Epithelial cell of proximal tubule (primary cell): ENCODE measurements around the gene TAS2R14. TPM values are rescaled to one million over a fixed set of nuclear protein-coding genes. Genes with fewer than 3 reads are reported as not detected.

Experiments
- DNase-seq: peaks from one replicate; pipeline ENCODE4 v3.0.0-alpha.2; 2011; ENCODE audit warnings: low read depth
- H3K4me3 ChIP-seq: 2 replicates; pipeline ENCODE4 v1.5.1; 2011; ENCODE audit warnings: low read depth, mild to moderate bottlenecking, low read length
- total RNA-seq: library from RNA; depleted of rRNA; stranded (reverse); fragments of >200 nt; gene quantifications from 2 replicates; pipeline ENCODE4 v1.2.3, GENCODE V29; 2015
- TF ChIP-seq, protein P1 (sequence below): conservative IDR thresholded peaks from 2 replicates; pipeline ENCODE4 v1.5.1; 2012; ENCODE audit warnings: low read depth, mild to moderate bottlenecking, low read length

Gene TAS2R14
- total RNA-seq, 1 donor from 2014 or later, result 0.06 TPM

GRCh38 chr12:10943167-10943566, 4.1 kb upstream of the TAS2R14 start:
- no peak for DNase-seq
- TF ChIP-seq, protein P1, sequence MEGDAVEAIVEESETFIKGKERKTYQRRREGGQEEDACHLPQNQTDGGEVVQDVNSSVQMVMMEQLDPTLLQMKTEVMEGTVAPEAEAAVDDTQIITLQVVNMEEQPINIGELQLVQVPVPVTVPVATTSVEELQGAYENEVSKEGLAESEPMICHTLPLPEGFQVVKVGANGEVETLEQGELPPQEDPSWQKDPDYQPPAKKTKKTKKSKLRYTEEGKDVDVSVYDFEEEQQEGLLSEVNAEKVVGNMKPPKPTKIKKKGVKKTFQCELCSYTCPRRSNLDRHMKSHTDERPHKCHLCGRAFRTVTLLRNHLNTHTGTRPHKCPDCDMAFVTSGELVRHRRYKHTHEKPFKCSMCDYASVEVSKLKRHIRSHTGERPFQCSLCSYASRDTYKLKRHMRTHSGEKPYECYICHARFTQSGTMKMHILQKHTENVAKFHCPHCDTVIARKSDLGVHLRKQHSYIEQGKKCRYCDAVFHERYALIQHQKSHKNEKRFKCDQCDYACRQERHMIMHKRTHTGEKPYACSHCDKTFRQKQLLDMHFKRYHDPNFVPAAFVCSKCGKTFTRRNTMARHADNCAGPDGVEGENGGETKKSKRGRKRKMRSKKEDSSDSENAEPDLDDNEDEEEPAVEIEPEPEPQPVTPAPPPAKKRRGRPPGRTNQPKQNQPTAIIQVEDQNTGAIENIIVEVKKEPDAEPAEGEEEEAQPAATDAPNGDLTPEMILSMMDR, result no peak
- H3K4me3 ChIP-seq, result no peak overlapping the region

GRCh38 chr12:10941916-10942607, 3.0 kb upstream of the TAS2R14 start:
- TF ChIP-seq, protein P1, result no peak
- no peak overlapping the region for H3K4me3 ChIP-seq
- peak; percentile 79 for DNase-seq

DNA sequence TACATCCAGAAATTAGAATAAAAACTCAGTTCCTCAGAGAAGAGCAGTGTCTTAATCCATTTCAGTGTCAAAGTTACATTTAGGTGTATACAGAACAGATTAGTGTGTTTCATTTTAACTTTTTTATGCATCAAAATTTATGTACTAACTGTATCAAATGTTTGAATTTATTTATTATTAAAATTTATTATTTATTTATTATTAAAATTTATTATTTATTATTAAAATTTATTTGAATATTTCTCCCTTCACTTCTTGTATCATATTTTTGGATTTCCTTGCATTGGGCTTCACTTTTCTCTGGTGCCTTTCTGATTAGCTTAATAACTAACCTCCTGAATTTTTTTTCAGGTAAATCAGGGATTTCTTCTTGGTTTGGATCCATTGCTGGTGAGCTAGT, 2.3 kb upstream of the TAS2R14 start:
- TF ChIP-seq, protein P1, result no peak
- DNase-seq, result no peak
- no peak overlapping the region for H3K4me3 ChIP-seq

- no peak overlapping the region for H3K4me3 ChIP-seq
- TF ChIP-seq, protein P1, result no peak
- DNase-seq, result peak; percentile 83
These were observed 1.3 kb upstream of the TAS2R14 start for GRCh38 chr12:10940389-10940788.

DNA sequence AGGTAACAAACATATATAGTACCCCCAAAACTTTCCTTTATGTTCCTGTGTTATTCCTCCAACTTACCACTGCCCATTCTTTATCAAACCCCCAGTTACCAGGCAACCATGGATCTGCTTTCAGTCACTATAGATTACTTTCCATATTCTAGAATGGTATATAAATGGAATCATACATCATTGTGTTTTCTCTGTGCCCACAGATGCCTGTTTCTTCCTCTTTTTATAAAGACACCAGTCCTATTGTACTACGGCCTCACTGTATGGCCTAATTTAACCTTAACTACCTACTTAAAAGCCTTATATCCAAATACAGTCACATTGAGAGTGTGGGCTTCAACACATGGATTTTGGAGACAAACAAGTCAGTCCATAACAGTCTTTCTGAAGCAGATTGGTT, 2.6 kb downstream of the TAS2R14 start:
- no peak overlapping the region for H3K4me3 ChIP-seq
- DNase-seq, result no peak
- TF ChIP-seq, protein P1, result no peak

GRCh38 chr12:10928746-10929286, 10.2 kb downstream of the TAS2R14 start, which contains the start of gene PRH2:
TSS of gene PRH2 (plus strand) at chr12:10929236. CDS start at chr12:10929274, 38 bp downstream.
- TF ChIP-seq, protein P1, result no peak
- H3K4me3 ChIP-seq, result no peak within 1 kb of the TSS

GRCh38 chr12:10926269-10926668, 12.8 kb downstream of the TAS2R14 start:
- no peak for DNase-seq
- TF ChIP-seq, protein P1, result no peak
- H3K4me3 ChIP-seq, result no peak overlapping the region

More at GRCh38 chr12:10928746-10929286, 10.2 kb downstream of the TAS2R14 start, which contains the start of gene PRH2:
- DNase-seq, result no peak
